ENCODE results near the gene PSD4.

The PSD4 gene

DNA sequence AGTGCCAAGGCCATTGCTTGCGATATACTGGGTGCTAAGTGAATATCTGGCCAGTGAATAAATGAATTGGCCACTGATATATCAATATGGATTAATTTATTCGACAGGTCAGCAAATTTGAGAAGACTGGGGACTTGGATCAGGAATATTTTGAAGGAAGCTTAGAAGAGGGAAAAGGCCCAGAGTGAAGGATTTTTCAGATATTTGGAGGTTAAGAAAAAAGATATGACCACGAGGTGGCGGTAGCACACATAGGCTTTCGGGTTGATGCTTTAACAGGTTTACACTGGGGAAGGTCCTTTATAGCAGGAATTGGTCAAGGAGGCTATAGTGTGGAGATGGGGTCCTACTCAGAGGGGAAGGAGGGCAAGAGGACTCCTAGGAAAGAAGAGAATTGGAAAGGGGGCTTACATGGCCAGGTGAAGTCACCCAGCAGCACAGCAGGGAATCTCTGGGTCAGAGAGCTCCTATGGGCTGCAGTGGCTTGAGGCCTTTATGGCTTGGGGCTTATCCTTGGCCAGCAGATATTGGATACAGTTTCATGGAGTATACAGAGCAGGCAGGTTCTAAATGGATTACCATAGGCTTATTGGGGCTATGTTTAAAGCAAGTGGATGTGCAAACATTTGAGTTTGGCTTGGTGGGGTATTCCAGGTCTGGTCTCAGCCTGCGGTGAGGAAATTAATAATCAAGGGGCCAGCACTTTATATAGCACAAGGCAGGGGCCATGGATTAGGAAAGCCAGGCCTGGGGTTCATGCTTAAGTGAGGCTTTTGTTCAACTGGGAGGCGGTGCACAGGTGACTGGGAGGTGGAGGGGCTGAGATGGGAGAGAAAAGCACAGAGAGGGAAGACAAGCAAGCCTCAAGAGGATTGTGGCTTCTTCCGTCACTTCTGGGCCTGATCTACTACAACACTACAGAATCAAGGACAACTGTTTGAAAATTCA, 36.7 kb upstream of the PSD4 start:
- no peaks in the 10 kb centered on the region for H3K9me3 ChIP-seq (ENCODE audit: insufficient read depth, low read length)
- no peaks in the 10 kb centered on the region for H3K4me1 ChIP-seq (ENCODE audit: insufficient read depth, insufficient read length)
- no peaks in the 10 kb centered on the region for H3K36me3 ChIP-seq (ENCODE audit: insufficient read depth, insufficient read length, low read length)
- no peak for TF ChIP-seq YY1 (IDR thresholded peaks at IDR 0.05; ENCODE audit: insufficient read depth, insufficient read length)
- TF ChIP-seq ZNF274 (IDR thresholded peaks at IDR 0.05; ENCODE audit: low read depth, low read length) = no peak
- TF ChIP-seq SUZ12 (IDR thresholded peaks at IDR 0.05; ENCODE audit: extremely low read depth, insufficient read depth, insufficient read length) = no peak
- H3K4me3 ChIP-seq (ENCODE audit: insufficient read length, low read depth) = no peak overlapping the region
- no peak for DNase-seq (ENCODE audit: low read depth, low spot score)
- H3K27me3 ChIP-seq (ENCODE audit: insufficient read depth, insufficient read length) = no peaks in the 10 kb centered on the region
- no peak overlapping the region for H3K9ac ChIP-seq (ENCODE audit: insufficient read length, low read depth)

DNA sequence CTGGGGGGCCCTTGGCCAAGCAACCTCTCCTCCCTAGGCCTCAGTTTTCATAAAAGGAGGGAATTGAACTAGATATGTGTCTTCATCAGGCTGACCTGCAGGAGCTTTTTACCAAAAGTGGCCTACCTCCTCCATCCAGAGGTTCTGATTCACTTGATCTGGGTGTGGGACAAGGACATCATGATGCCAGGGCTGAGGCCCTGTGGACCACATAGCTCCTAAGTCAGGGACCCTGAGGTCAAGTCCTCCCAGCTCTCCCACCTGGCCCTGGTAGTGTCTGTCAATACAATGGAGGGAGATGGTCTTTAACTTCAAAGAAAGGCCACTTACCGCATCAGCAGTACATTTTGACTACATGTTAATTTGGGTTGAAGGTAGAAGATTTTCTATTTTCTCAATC, 35.9 kb upstream of the PSD4 start:
- H3K9ac ChIP-seq (ENCODE audit: insufficient read length, low read depth) = no peak overlapping the region
- TF ChIP-seq SUZ12 (IDR thresholded peaks at IDR 0.05; ENCODE audit: extremely low read depth, insufficient read depth, insufficient read length) (no peak), YY1 (IDR thresholded peaks at IDR 0.05; ENCODE audit: insufficient read depth, insufficient read length) (no peak), ZNF274 (IDR thresholded peaks at IDR 0.05; ENCODE audit: low read depth, low read length) (no peak)
- no peak overlapping the region for H3K4me3 ChIP-seq (ENCODE audit: insufficient read length, low read depth)

DNA sequence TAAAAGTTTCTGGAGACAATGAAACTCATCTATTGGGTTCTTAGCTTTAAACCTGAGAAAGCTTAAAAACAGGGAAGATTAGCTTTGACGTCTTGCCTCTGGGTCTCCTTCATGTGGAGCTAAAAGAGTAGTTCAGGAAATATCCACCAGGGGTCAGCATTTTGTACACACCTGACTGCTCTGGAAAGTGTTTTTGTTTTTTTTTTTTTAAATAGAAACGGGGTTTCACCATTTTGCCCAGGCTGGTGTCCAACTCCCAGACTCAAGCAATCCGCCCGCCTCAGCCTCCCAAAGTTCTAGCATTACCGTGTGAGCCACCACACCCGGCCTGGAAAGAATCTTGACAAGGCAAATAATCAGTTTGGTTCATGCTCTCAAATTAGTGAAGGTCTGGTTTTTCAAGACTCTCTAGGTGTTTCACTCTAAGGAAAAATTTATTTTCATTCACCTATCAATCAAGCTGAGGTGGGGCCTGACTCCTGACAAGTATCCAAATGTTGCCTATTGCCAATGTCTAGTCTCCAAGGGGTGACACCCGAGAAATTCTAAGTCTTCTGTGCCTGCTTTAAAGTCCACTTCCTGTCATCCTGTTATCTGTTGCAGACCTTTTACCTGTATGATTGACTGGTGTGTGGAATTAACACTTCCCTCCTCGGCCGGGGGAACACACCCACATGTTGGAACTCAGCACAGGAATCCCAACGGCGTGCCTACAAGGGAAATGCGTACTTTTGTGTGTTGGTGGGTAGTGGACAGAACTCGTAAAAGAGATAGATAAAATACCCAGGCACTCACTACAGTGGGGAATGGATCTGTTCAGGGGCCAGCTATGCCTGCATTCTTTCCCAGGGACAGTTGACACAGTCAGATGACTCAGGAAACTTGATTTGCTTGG, 35.1 kb upstream of the PSD4 start:
- Histone ChIP-seq H3K36me3 (ENCODE audit: insufficient read depth, insufficient read length, low read length) (no peaks in the 10 kb centered on the region), H3K9me3 (ENCODE audit: insufficient read depth, low read length) (no peaks in the 10 kb centered on the region), H3K4me3 (ENCODE audit: insufficient read length, low read depth) (no peak overlapping the region), H3K4me1 (ENCODE audit: insufficient read depth, insufficient read length) (no peaks in the 10 kb centered on the region), H3K27me3 (ENCODE audit: insufficient read depth, insufficient read length) (no peaks in the 10 kb centered on the region), H3K9ac (ENCODE audit: insufficient read length, low read depth) (no peak overlapping the region)
- no peak for TF ChIP-seq SUZ12 (IDR thresholded peaks at IDR 0.05; ENCODE audit: extremely low read depth, insufficient read depth, insufficient read length)
- TF ChIP-seq ZNF274 (IDR thresholded peaks at IDR 0.05; ENCODE audit: low read depth, low read length) = no peak
- no peak for TF ChIP-seq YY1 (IDR thresholded peaks at IDR 0.05; ENCODE audit: insufficient read depth, insufficient read length)
- peak; percentile 63 for DNase-seq (ENCODE audit: low read depth, low spot score)

More for the DNA sequence above, 35.9 kb upstream of the PSD4 start:
- no peak for DNase-seq (ENCODE audit: low read depth, low spot score)
- Histone ChIP-seq H3K36me3 (ENCODE audit: insufficient read depth, insufficient read length, low read length) (no peaks in the 10 kb centered on the region), H3K27me3 (ENCODE audit: insufficient read depth, insufficient read length) (no peaks in the 10 kb centered on the region), H3K9me3 (ENCODE audit: insufficient read depth, low read length) (no peaks in the 10 kb centered on the region), H3K4me1 (ENCODE audit: insufficient read depth, insufficient read length) (no peaks in the 10 kb centered on the region)

DNA sequence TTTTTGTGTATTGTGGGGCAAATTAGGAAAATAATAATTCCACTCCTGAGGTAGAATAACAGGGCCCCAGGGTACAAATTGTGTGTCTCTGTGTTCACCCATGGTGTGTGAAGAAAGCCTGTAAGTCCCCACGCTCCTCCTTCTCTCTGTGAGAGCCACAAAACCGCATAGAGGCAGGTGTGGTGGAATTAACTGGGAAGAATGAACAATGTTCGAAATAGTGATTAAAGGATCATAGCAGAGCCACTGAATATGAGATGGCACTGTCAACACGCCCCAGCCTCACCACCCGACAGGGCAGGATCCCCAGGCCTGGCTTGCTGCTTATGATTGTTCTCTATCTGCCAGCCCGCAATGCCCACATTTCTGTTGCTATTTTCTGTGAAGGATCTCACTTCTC, 32.3 kb upstream of the PSD4 start:
- H3K36me3 ChIP-seq (ENCODE audit: insufficient read depth, insufficient read length, low read length) = no peaks in the 10 kb centered on the region
- H3K9me3 ChIP-seq (ENCODE audit: insufficient read depth, low read length) = no peaks in the 10 kb centered on the region
- DNase-seq (ENCODE audit: low read depth, low spot score) = no peak
- no peak overlapping the region for H3K9ac ChIP-seq (ENCODE audit: insufficient read length, low read depth)
- no peaks in the 10 kb centered on the region for H3K27me3 ChIP-seq (ENCODE audit: insufficient read depth, insufficient read length)
- TF ChIP-seq ZNF274 (IDR thresholded peaks at IDR 0.05; ENCODE audit: low read depth, low read length) (no peak), SUZ12 (IDR thresholded peaks at IDR 0.05; ENCODE audit: extremely low read depth, insufficient read depth, insufficient read length) (no peak), YY1 (IDR thresholded peaks at IDR 0.05; ENCODE audit: insufficient read depth, insufficient read length) (no peak)
- no peaks in the 10 kb centered on the region for H3K4me1 ChIP-seq (ENCODE audit: insufficient read depth, insufficient read length)
- no peak overlapping the region for H3K4me3 ChIP-seq (ENCODE audit: insufficient read length, low read depth)

DNA sequence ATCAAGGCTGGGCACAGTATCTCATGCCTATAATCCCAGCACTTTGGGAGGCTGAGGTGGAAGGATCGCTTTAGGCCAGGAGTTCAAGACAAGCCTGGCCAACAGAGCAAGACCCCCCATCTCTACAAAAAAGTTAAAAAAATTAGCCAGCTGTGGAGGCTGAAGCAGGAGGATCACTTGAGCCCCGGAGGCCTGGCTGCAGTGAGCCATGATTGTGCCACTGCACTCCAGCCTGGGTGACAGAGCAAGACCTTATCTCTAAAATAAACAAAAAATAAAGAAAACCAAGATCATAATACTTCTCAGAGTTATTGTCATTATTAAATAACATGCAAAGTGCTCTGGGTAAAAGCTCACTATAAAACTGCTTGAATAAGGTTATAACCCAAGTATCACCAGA, 31.5 kb upstream of the PSD4 start:
- Histone ChIP-seq H3K27me3 (ENCODE audit: insufficient read depth, insufficient read length) (no peaks in the 10 kb centered on the region), H3K36me3 (ENCODE audit: insufficient read depth, insufficient read length, low read length) (no peaks in the 10 kb centered on the region), H3K4me1 (ENCODE audit: insufficient read depth, insufficient read length) (no peaks in the 10 kb centered on the region), H3K9ac (ENCODE audit: insufficient read length, low read depth) (no peak overlapping the region), H3K9me3 (ENCODE audit: insufficient read depth, low read length) (no peaks in the 10 kb centered on the region), H3K4me3 (ENCODE audit: insufficient read length, low read depth) (no peak overlapping the region)
- TF ChIP-seq YY1 (IDR thresholded peaks at IDR 0.05; ENCODE audit: insufficient read depth, insufficient read length) (no peak), SUZ12 (IDR thresholded peaks at IDR 0.05; ENCODE audit: extremely low read depth, insufficient read depth, insufficient read length) (no peak), ZNF274 (IDR thresholded peaks at IDR 0.05; ENCODE audit: low read depth, low read length) (no peak)
- no peak for DNase-seq (ENCODE audit: low read depth, low spot score)

DNA sequence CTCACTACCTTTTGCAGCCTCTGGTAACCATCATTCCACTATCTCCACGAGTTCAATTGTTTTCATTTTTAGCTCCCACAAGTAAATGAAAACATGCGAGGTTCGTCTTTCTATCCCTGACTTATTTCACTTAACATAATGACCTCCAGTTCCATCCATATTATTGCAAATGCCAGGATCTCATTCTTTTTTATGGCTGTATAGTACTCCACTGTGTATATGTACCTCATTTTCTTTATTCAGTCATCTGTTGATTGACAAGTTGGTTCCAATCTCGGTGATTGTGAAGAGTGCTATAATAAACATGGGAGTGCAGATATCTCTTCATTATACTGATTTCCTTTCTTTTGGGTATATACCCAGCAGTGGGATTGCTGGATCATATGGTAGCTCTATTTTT, 29.5 kb upstream of the PSD4 start:
- H3K27me3 ChIP-seq (ENCODE audit: insufficient read depth, insufficient read length) = no peaks in the 10 kb centered on the region
- H3K36me3 ChIP-seq (ENCODE audit: insufficient read depth, insufficient read length, low read length) = no peaks in the 10 kb centered on the region
- no peak for TF ChIP-seq SUZ12 (IDR thresholded peaks at IDR 0.05; ENCODE audit: extremely low read depth, insufficient read depth, insufficient read length)
- TF ChIP-seq ZNF274 (IDR thresholded peaks at IDR 0.05; ENCODE audit: low read depth, low read length) = no peak
- no peak for TF ChIP-seq YY1 (IDR thresholded peaks at IDR 0.05; ENCODE audit: insufficient read depth, insufficient read length)
- DNase-seq (ENCODE audit: low read depth, low spot score) = no peak
- no peaks in the 10 kb centered on the region for H3K4me1 ChIP-seq (ENCODE audit: insufficient read depth, insufficient read length)
- no peak overlapping the region for H3K9ac ChIP-seq (ENCODE audit: insufficient read length, low read depth)
- no peak overlapping the region for H3K4me3 ChIP-seq (ENCODE audit: insufficient read length, low read depth)
- H3K9me3 ChIP-seq (ENCODE audit: insufficient read depth, low read length) = no peaks in the 10 kb centered on the region

All from NT2/D1 (cell line).